Renal cortical epithelial cell (primary cell): Measurements from ENCODE around the gene PTH1R. TPM values are rescaled to one million over a fixed set of nuclear protein-coding genes. Genes with fewer than 3 reads are reported as not detected.

Experiments used
- DNase-seq: peaks from one replicate; pipeline ENCODE4 v3.0.0-alpha.2; 2011; ENCODE audit warnings: low read depth
- total RNA-seq: library from RNA; depleted of rRNA; stranded (reverse); fragments of >200 nt; gene quantifications from 2 replicates; pipeline ENCODE4 v1.2.3, GENCODE V29; 2014

Gene PTH1R
- total RNA-seq, 1 donor from 2014 or later: 106 TPM

DNA sequence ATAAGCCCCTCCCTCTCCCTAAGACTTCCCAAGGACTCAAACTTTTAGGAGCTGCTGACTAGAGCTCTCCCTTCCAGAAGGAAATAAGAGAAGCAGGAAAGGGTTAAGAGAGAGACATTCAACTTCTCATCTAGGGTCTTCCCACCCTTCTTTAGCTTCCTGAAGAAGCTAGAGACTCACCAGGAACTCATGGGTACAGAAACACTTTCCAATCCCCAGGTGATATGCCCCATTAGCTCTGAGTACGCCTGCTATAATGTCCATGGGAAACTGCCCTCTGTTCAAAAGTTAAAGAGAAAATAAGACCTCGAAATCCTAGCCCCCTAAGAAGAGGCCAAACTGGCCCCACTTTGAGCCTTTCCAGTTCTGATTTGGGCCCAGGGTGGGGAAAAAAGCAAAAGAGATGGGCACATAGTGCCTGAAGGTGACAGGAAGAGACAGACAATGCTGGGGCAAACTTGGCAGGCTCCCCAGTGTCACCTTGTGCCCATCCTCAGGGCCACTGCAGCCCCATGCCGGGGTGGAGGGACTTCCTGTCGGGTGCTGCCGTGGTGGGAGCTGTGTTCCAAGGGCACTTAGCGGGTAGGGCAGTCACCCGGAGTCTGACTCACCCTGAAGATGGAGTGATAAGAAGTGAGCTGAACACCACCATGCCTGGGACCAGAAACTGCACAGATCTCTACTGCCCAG is 69.5 kb downstream of the PTH1R start:
- peak; percentile 53 for DNase-seq

DNA sequence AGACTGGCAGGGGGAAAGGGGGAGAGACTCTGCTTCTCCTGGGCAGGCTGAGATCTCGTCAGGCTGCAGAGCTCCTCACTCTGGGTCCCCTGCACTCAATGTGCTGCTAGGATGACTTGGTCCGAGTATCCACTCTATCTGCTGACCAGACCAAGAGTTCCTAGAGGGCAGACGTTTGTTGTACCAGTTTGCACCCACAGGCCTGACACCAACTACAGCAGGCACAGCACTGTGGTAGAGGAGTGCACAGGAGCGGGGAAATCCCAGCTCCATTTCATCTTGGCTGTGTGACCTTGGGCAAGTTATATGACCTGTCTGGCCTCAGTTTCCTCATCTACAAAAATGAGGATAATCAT is 70.0 kb downstream of the PTH1R start:
- DNase-seq: no peak

DNA sequence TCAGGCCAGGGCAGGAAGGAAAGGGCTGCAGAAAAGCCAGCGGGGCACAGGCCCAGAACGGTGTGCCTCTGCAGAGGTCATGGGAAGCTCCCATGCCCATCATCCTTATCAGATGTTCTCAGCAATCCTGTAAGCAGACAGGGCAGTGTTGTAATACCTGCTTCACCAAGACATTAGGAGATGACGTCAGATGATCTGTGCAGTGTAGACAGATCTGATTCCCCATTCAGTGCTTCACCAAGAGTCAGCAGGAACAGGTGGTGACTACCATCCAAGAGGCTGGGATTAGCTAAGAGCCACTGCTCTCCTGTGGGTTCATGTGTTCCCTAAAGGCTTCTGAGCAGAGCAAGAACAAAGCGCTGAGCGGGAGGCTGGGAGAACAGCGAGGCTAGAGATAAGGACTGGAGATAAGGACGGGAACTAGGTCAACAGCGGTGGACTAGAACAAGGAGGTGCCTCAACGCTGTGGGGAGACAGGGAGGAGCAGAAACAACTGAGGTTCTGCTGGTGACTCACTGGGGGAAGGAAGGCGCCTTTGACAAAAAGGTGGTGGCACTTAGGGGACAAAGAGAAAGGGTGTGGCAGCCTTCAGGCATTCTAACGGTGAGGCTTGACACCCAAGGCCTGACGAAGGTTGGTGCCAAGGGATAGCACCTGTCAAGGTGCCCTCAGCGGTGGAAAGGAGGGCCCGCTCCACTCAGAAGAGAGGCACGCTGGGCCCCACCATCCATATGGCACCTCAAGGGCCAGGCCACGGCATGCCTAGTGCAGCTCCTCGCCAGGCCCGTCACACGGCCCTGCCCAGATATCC is 70.7 kb downstream of the PTH1R start:
- peak; percentile 64 for DNase-seq

DNA sequence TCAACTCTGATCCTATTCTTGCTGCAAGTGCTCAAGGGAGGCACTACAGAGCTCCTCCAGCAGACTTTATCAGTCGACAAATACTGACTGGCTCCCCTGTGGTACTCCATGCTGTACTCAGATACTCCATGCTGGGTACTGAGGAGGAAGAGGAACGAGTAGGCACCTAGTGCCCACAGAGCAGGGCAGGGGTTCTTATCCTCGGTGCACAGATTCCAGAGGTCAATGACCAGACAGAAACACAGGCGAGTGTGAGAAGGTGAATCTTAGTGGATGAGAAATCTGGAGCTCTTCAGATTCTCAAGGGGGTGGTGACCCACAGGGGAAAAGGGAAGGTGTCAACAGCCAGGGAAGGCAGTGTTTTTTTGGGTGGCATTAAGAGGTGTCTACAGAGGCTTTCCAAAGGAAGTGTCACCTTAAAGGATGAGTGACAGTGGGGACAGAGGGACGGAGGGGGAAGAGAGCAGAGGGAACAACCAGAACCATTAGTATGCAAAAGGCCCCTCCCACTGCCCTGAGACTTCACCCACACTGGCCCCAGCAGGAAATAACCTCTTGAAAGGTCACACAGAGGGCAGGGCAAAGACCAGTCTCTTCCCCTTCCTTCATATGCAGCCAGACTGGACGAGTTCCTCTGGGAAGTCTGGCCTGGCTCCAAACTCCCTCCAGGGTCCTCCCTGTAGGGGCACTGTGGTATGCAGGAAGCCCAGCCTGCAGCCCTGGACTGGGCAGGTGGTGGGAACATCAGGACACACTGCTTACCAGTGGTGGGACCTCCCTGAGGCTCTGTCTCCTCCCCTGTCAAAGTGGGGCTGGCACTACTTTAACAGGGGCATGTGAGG is 71.5 kb downstream of the PTH1R start:
- no peak for DNase-seq

DNA sequence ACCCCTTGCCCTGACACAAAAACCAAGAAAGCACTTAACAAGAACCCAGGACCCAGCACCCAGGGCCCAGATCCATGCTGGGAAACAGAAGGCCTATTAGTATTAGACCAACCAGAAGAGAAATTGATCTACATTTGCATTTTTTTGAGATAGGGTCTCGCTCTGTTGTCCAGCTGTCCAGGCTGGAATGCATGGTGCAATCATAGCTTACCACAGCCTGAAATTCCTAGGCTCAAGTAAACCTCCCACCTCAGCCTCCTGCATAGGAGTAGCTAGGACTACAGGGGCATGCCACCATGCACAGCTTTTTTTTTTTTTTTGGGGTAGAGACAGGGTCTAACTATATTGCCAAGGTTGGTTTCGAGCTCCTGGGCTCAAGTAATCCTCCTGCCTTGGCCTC is 72.7 kb downstream of the PTH1R start:
- DNase-seq: no peak

DNA sequence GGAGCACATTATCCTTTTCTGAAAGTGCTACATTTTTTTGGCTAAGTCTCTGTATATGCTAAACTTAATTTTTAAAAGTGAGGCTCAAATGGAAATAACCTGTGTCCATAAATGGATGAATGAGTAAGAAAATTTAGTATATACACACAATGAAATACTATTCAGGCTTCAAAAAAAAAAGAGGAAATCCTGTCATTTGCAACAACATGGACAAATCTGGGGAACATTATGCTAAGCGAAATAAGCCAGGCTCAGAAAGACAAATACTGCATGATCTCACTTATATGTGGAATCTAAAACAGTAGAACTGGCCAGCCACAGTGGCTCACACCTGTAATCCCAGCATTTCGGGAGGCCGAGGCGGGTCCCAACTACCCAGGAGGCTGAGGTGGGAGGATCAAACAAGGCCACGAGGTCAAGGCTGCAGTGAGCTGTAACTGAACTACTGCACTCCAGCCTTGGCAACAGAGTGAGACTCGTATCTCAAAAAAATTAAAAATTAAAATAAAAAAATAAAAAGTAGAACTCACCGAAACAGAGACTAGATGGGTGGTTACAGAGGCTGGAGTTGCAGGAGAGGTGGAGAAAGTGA is 73.2 kb downstream of the PTH1R start:
- DNase-seq: no peak

DNA sequence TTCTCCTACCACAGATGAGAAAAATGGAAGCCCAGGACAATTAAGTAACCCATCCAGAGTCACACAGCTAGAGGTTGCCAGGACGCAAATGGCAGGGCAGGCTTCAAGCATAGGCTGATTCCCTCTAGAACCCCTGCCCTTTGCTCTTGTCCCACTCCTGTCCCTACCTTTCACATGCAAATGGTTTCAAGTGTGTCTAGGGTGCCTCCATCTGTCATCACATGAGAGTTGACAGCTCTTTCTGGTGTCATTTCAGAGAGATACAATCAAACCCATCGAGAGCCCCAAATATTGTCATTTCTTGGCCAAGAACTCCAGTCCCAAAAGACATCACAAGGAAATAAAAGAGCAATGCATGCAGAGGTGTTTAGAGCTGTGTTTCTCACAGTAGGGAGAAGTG is 75.3 kb downstream of the PTH1R start:
- DNase-seq: no peak

Other genes starting within 250 kb of the PTH1R start
- 19.0 and 24.8 TPM in 2 replicates for gene ALS2CL, start 184.0 kb upstream of the PTH1R start, total RNA-seq
- gene TMIE, start 176.3 kb upstream of the PTH1R start, total RNA-seq: 0.25 and 0.35 TPM in 2 replicates
- gene PRSS50, start 159.9 kb upstream of the PTH1R start, total RNA-seq: 0.17 TPM in 1 of 2 replicates, not detected in the other
- 4.7 and 15.2 TPM in 2 replicates for gene MYL3, start 14.3 kb upstream of the PTH1R start, total RNA-seq
- gene CCDC12, start 99.0 kb downstream of the PTH1R start, total RNA-seq: 22.3 and 26.2 TPM in 2 replicates
- gene NBEAL2, start 101.9 kb downstream of the PTH1R start, total RNA-seq: 14.2 and 25.6 TPM in 2 replicates